HepG2 (cell line): Measurements from ENCODE around the gene ACE2. TPM values are rescaled to one million over a fixed set of nuclear protein-coding genes. Genes with fewer than 3 reads are reported as not detected.

Experiments
- ATAC-seq: fragments of 200-7000 bp; cut with Tn5 transposase; 3 replicates; pipeline ENCODE4 v1.9.1; 2020; ENCODE audit warnings: mild to moderate bottlenecking, moderate library complexity
- BruUV-seq: library from RNA; stranded (reverse); fragments of 400-500 nt; replicated peaks from 2 replicates; lab custom pipeline; 2021; lab: Mats Ljungman, UMichigan
- CTCF ChIA-PET: fragments of 300-600 bp; formaldehyde crosslinking; extraction: SDS; loops from one replicate; lab custom pipeline; 2021; ENCODE audit warnings: low total read pairs, inconsistent platforms, low intra/inter-chr PET ratio; lab: Yijun Ruan, JAX
- POLR2A ChIA-PET: fragments of 350-600 bp; sonication (Branson Sonifier 250); formaldehyde crosslinking; loops from one replicate; lab custom pipeline; 2020; ENCODE audit warnings: antibody characterized with exemption, inconsistent platforms; lab: Yijun Ruan, JAX
- DNase-seq: peaks from one replicate; pipeline ENCODE4 v3.0.0-alpha.2; 2015; ENCODE audit warnings: low spot score
- FAIRE-seq: peaks from 3 replicates; lab custom pipeline; 2011; peaks lifted over from hg19 to GRCh38; lab: Jason Lieb, UNC
- H2AFZ ChIP-seq: one replicate; pipeline ENCODE4 v1.6.1; 2011; ENCODE audit warnings: low read length, inconsistent platforms
- H3K27ac ChIP-seq: fragments of 300-600 bp; 3 replicates; pipeline ENCODE4 v1.8.0; 2011; ENCODE audit warnings: mixed run types, mild to moderate bottlenecking, mixed read lengths, low read length, inconsistent platforms; ENCODE audit not compliant: insufficient read depth; ENCODE audit errors: extremely low read length
- H3K27me3 ChIP-seq, 2 experiments: fragments of 200-600 bp in 1 of 2; 2 replicates in 1 of 2; 3 replicates in 1 of 2; pipeline versions ENCODE4 v1.6.0 to v1.8.0; 2011; ENCODE audit warnings: low read length in 2 of 2, mild to moderate bottlenecking in 2 of 2, moderate library complexity in 2 of 2, inconsistent platforms in 1 of 2; ENCODE audit not compliant: insufficient read depth in 2 of 2, control insufficient read depth in 1 of 2
- H3K36me3 ChIP-seq, 2 experiments: fragments of 200-600 bp in 1 of 2; replicated peaks in 1 of 2; 2 replicates in 1 of 2; 3 replicates in 1 of 2; pipeline versions ENCODE4 v1.5.1 to v1.8.0; 2011; ENCODE audit warnings: low read length in 2 of 2, inconsistent platforms in 1 of 2; ENCODE audit not compliant: insufficient read depth in 2 of 2, control insufficient read depth in 1 of 2
- H3K4me1 ChIP-seq: 2 replicates; pipeline ENCODE4 v1.5.1; 2012; ENCODE audit warnings: low read length, inconsistent platforms; ENCODE audit not compliant: insufficient read depth
- H3K4me2 ChIP-seq: 2 replicates; pipeline ENCODE4 v1.6.0; 2011; ENCODE audit warnings: low read depth, low read length, inconsistent platforms
- H3K4me3 ChIP-seq, 3 experiments: fragments of 200-600 bp in 1 of 3; sonication (generic), shearing (Covaris generic) in 1 of 3; replicated peaks in 1 of 3; 2 replicates each; pipeline ENCODE4 v1.5.1; 2011 to 2016; ENCODE audit warnings: low read length in 3 of 3, inconsistent platforms in 2 of 3, low read depth in 2 of 3, mild to moderate bottlenecking in 2 of 3, control low read depth in 1 of 3, mixed read lengths in 1 of 3; ENCODE audit not compliant: insufficient read depth in 1 of 3
- H3K79me2 ChIP-seq: one replicate; pipeline ENCODE4 v1.6.1; 2011; ENCODE audit warnings: low read length, inconsistent platforms; ENCODE audit not compliant: insufficient read depth
- H3K9ac ChIP-seq: 2 replicates; pipeline ENCODE4 v1.6.0; 2011; ENCODE audit warnings: mild to moderate bottlenecking, low read depth, low read length, inconsistent platforms; ENCODE audit not compliant: insufficient read depth
- H3K9me3 ChIP-seq: 2 replicates; pipeline ENCODE4 v1.5.1; 2012; ENCODE audit warnings: mild to moderate bottlenecking, low read length
- H4K20me1 ChIP-seq: 2 replicates; pipeline ENCODE4 v1.6.0; 2011; ENCODE audit warnings: inconsistent platforms, mild to moderate bottlenecking, low read length, moderate library complexity; ENCODE audit not compliant: insufficient read depth
- AKAP8 ChIP-seq: sonication (generic); formaldehyde crosslinking; IDR thresholded peaks from 2 replicates; pipeline ENCODE4 v1.5.1; 2020; ENCODE audit warnings: mild to moderate bottlenecking, missing genetic modification reagents
- HOMEZ ChIP-seq: IDR thresholded peaks from 2 replicates; pipeline ENCODE4 v1.6.1; 2016; ENCODE audit warnings: low read depth
- KAT8 ChIP-seq: IDR thresholded peaks from 2 replicates; pipeline ENCODE4 v1.6.1; 2016; ENCODE audit warnings: missing genetic modification reagents, missing compliant biosample characterization
- KLF12 ChIP-seq: sonication (generic); formaldehyde crosslinking; IDR thresholded peaks from 2 replicates; pipeline ENCODE4 v1.4.0; 2020; ENCODE audit warnings: missing genetic modification reagents, borderline replicate concordance
- KLF16 ChIP-seq, 2 experiments: sonication (generic) in 1 of 2; formaldehyde crosslinking in 1 of 2; IDR thresholded peaks; 2 replicates each; pipeline versions ENCODE4 v1.6.1 to v1.8.0; 2016 to 2023; ENCODE audit warnings: missing genetic modification reagents in 2 of 2, missing compliant biosample characterization in 1 of 2
- NFAT5 ChIP-seq: sonication (generic); formaldehyde crosslinking; IDR thresholded peaks from 2 replicates; pipeline ENCODE4 v1.4.0; 2020; ENCODE audit warnings: missing genetic modification reagents
- SOX5 ChIP-seq: IDR thresholded peaks from 2 replicates; pipeline ENCODE4 v1.6.1; 2016; ENCODE audit warnings: borderline replicate concordance
- TCF12 ChIP-seq, 2 experiments: fragments of 450-650 bp in 1 of 2; sonication (generic) in 1 of 2; formaldehyde crosslinking in 1 of 2; IDR thresholded peaks; 2 replicates each; pipeline versions ENCODE4 v1.6.1 to v1.8.0; 2017 to 2022; ENCODE audit warnings: antibody characterized with exemption in 1 of 2, mild to moderate bottlenecking in 1 of 2, missing genetic modification reagents in 1 of 2, moderate library complexity in 1 of 2
- TRAFD1 ChIP-seq: sonication (generic); formaldehyde crosslinking; IDR thresholded peaks from 2 replicates; pipeline ENCODE4 v1.5.1; 2020; ENCODE audit warnings: missing genetic modification reagents, mild to moderate bottlenecking, borderline replicate concordance
- ZBTB44 ChIP-seq: sonication (generic); formaldehyde crosslinking; IDR thresholded peaks from 2 replicates; pipeline ENCODE4 v1.4.0; 2020; ENCODE audit warnings: missing genetic modification reagents
- ZNF180 ChIP-seq: sonication (generic); formaldehyde crosslinking; IDR thresholded peaks from 2 replicates; pipeline ENCODE4 v1.4.0; 2020; ENCODE audit warnings: low read depth, missing genetic modification reagents, borderline replicate concordance
- ZNF350 ChIP-seq: sonication (generic); formaldehyde crosslinking; IDR thresholded peaks from 2 replicates; pipeline ENCODE4 v1.4.0; 2020; ENCODE audit warnings: mild to moderate bottlenecking, low read depth, missing genetic modification reagents, borderline replicate concordance
- ZNF557 ChIP-seq: sonication (generic); formaldehyde crosslinking; IDR thresholded peaks from 2 replicates; pipeline ENCODE4 v1.4.0; 2020; ENCODE audit warnings: missing genetic modification reagents
- ZNF563 ChIP-seq: sonication (generic); formaldehyde crosslinking; IDR thresholded peaks from 2 replicates; pipeline ENCODE4 v1.8.0; 2022; ENCODE audit warnings: mild to moderate bottlenecking, moderate library complexity, missing genetic modification reagents
- ZNF598 ChIP-seq: sonication (generic); formaldehyde crosslinking; IDR thresholded peaks from 2 replicates; pipeline ENCODE4 v1.5.1; 2020; ENCODE audit warnings: mild to moderate bottlenecking, missing genetic modification reagents, borderline replicate concordance
- WGBS: methylation state at CpG from one replicate; pipeline ENCODE4 v1.1.6; 2017; ENCODE audit warnings: low lambda C conversion rate; 5-methylcytosine and 5-hydroxymethylcytosine counted together
- in situ Hi-C: cut with HindIII; loops from 2 replicates; pipeline ENCODE4 v1.10.0; 2017; ENCODE audit warnings: low pct_unique_long_range_greater_than_20kb; ENCODE audit not compliant: extremely low pct_ligation_motif_present
- intact Hi-C: fragments of 100-400 bp; cut with micrococcal nuclease; formaldehyde crosslinking; loops from one replicate; pipeline ENCODE4 v1.10.0; 2022; ENCODE audit not compliant: unreplicated experiment
- polyA plus RNA-seq, 8 experiments: library from polyadenylated mRNA; depleted of rRNA in 3 of 8; stranded (reverse) in 7 of 8; unstranded in 1 of 8; fragments of >200 nt; fragmentation: Illumina TruSeq in 4 of 8; extraction: Trizol in 4 of 8; gene quantifications; 2 replicates each; pipeline versions ENCODE4 v1.2.1 to v1.2.3, GENCODE V29; 2011 to 2016; ENCODE audit warnings: low read depth in 4 of 8, missing spikeins in 1 of 8, mixed read lengths in 1 of 8; ENCODE audit not compliant: insufficient read depth in 1 of 8
- total RNA-seq, 5 experiments: library from RNA; depleted of rRNA; stranded (reverse); fragments of >200 nt; fragmentation: Illumina TruSeq; extraction: Trizol; gene quantifications; 2 replicates each; pipeline ENCODE4 v1.2.3, GENCODE V29; 2016; ENCODE audit warnings: low read depth in 1 of 5

ACE2 gene
- total and polyA plus RNA-seq, 2 of the 13 experiments (the other 11 are each of a cell fraction or from before 2014, with no cell fraction given): 0.46 to 3.1 TPM

- H3K27me3 ChIP-seq: no peaks in the 10 kb centered on the region
- H3K9me3 ChIP-seq: no peaks in the 10 kb centered on the region
- intact Hi-C loops: loop anchor here (5.0 kb wide), 1 partner anchor 80 kb away; no protein-coding TSS in a partner anchor
- H3K9ac ChIP-seq: no peak overlapping the region
- in situ Hi-C loops: loop anchor here (10.0 kb wide), 2 partner anchors 62 to 222 kb away; partner anchors contain the start of gene BMX
- no peak overlapping the region for H2AFZ ChIP-seq
- no peaks in the 10 kb centered on the region for H4K20me1 ChIP-seq
- no peaks in the 10 kb centered on the region for H3K79me2 ChIP-seq
- ATAC-seq (no peak), FAIRE-seq (no peak), DNase-seq (no peak)
- ChIA-PET POLR2A (no interaction called here), CTCF (no interaction called here)
- H3K4me2 ChIP-seq: no peak overlapping the region
- no peak overlapping the region for H3K27ac ChIP-seq
- H3K36me3 ChIP-seq: no peaks in the 10 kb centered on the region
- WGBS: 0% methylated on average over 1 of the region's 1 CpG
- no peak overlapping the region for H3K4me3 ChIP-seq
- peaks cover 18% of the 10 kb centered on the region for H3K4me1 ChIP-seq
- BruUV-seq: no TSS peak
- TF ChIP-seq ZBTB44 (CRISPR knock-in tag): no peak
- TF ChIP-seq ZNF557 (CRISPR knock-in tag): no peak
- no peak for TF ChIP-seq ZNF180 (CRISPR knock-in tag)
- TF ChIP-seq TRAFD1: no peak
- no peak for TF ChIP-seq KLF16 (CRISPR knock-in tag; IDR thresholded peaks at IDR 0.05)
- TF ChIP-seq SOX5 (CRISPR knock-in tag): no peak
- no peak for TF ChIP-seq KAT8 (CRISPR knock-in tag)
- no peak for TF ChIP-seq KLF12
- TF ChIP-seq NFAT5 (CRISPR knock-in tag): no peak
- no peak for TF ChIP-seq ZNF563
- no peak for TF ChIP-seq TCF12 (IDR thresholded peaks at IDR 0.05)
- TF ChIP-seq TCF12 (CRISPR knock-in tag; IDR thresholded peaks at IDR 0.05): no peak
- TF ChIP-seq ZNF598 (CRISPR knock-in tag): no peak
- no peak for TF ChIP-seq AKAP8
- TF ChIP-seq ZNF350 (CRISPR knock-in tag): no peak
- no peak for TF ChIP-seq HOMEZ (CRISPR knock-in tag)
Measured at GRCh38 chrX:15567267-15567666, 33.5 kb downstream of the ACE2 start.
